Peyer's patch (tissue), 4 donors: ENCODE measurements around the gene STARD10.

ENCODE experiments used
- CTCF ChIP-seq, 6 experiments: fragments of 450-650 bp in 4 of 6; fragments of 200-600 bp in 2 of 6; sonication (generic) in 1 of 6; IDR thresholded peaks; one replicate each; pipeline ENCODE4 v1.5.1; 2017 to 2019; ENCODE audit warnings: antibody characterized with exemption in 6 of 6, mild to moderate bottlenecking in 3 of 6, moderate library complexity in 1 of 6
- POLR2A ChIP-seq, 2 donors: fragments of 450-650 bp; IDR thresholded peaks; one replicate each; pipeline ENCODE4 v1.5.1; 2017; ENCODE audit warnings: antibody characterized with exemption in 2 of 2, mild to moderate bottlenecking in 2 of 2, moderate library complexity in 2 of 2

GRCh38 chr11:72758690-72759389, 35.0 kb downstream of the STARD10 start:
- TF ChIP-seq CTCF (IDR thresholded peaks at IDR 0.05) (no peak), POLR2A (IDR thresholded peaks at IDR 0.05) (no peak)
